GM19328 (cell line): ENCODE data around the gene SPDYE3.
A peak's percentile ranks its signal among the peaks of the same experiment; 100 is the strongest.

Experiments
- ATAC-seq: cut with Tn5 transposase; IDR thresholded peaks from one replicate; pipeline ENCODE4 v1.9.1; 2021; ENCODE audit warnings: mild to moderate bottlenecking, moderate library complexity; ENCODE audit not compliant: unreplicated experiment

Gene SPDYE3

GRCh38 chr7:100369105-100369504 lies 61.6 kb downstream of the SPDYE3 start:
- ATAC-seq: peak; percentile 50

GRCh38 chr7:100370303-100370702 lies 62.8 kb downstream of the SPDYE3 start:
- no peak for ATAC-seq

GRCh38 chr7:100370746-100371145 lies 63.2 kb downstream of the SPDYE3 start:
- no peak for ATAC-seq

- no peak for ATAC-seq
Measured at GRCh38 chr7:100371561-100372171, 64.2 kb downstream of the SPDYE3 start.
